ENCODE results near the gene CNTNAP5. TPM values are rescaled to one million over a fixed set of nuclear protein-coding genes. Genes with fewer than 3 reads are reported as not detected.

Gene CNTNAP5
- total and polyA plus RNA-seq, 2 of the 13 experiments (the other 11 are each of a cell fraction or from before 2014, with no cell fraction given) = not detected

DNA sequence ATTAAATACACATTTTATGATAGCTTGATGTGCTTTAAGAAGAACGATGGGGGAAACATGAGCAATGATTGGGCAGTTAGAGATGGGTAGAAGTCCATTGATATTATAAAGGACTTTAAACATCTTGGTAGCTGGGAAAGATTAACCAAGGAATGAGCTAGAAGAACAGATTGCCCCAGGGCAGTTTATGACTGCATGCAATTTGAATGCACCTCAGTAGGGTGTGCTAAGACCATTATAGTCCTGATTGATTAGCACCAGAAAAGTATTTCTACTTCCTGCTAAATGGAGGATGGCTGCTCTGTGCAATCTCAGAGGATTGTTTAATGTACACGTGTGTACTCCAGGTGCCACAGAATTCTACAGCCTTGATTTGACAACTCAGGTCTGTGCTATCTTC is 641.9 kb downstream of the CNTNAP5 start:
- intact Hi-C loops (cut with micrococcal nuclease; ENCODE audit: unreplicated experiment) = no loop called here
- no peaks in the 10 kb centered on the region for H3K4me1 ChIP-seq (ENCODE audit: insufficient read depth, low read length)
- no TSS peak for BruUV-seq (replicated peaks)
- in situ Hi-C loops (cut with HindIII; ENCODE audit: extremely low pct_ligation_motif_present, low pct_unique_long_range_greater_than_20kb) = no loop called here
- no peak overlapping the region for H2AFZ ChIP-seq (ENCODE audit: low read length)
- no peaks in the 10 kb centered on the region for H3K36me3 ChIP-seq (replicated peaks in 1 of 2; ENCODE audit: control insufficient read depth in 1 of 2, insufficient read depth in 2 of 2, low read length in 2 of 2)
- no peak overlapping the region for H3K27ac ChIP-seq (ENCODE audit: extremely low read length, insufficient read depth, low read length)
- no peaks in the 10 kb centered on the region for H3K27me3 ChIP-seq (ENCODE audit: control insufficient read depth in 1 of 2, insufficient read depth in 2 of 2, low read length in 2 of 2)
- H3K9me3 ChIP-seq (ENCODE audit: low read length) = no peaks in the 10 kb centered on the region
- no peak overlapping the region for H3K4me2 ChIP-seq (ENCODE audit: low read depth, low read length)
- H3K4me3 ChIP-seq (replicated peaks in 1 of 3; ENCODE audit: insufficient read depth in 1 of 3, low read depth in 2 of 3, low read length in 3 of 3) = no peak overlapping the region
- H3K9ac ChIP-seq (ENCODE audit: insufficient read depth, low read depth, low read length) = no peak overlapping the region
- CTCF ChIA-PET (ENCODE audit: low intra/inter-chr PET ratio, low total read pairs) = no interaction called here
- H3K79me2 ChIP-seq (ENCODE audit: insufficient read depth, low read length) = no peaks in the 10 kb centered on the region
- DNase-seq (ENCODE audit: low spot score) = no peak
- no peaks in the 10 kb centered on the region for H4K20me1 ChIP-seq (ENCODE audit: insufficient read depth, low read length)
- WGBS (ENCODE audit: low lambda C conversion rate) = 0% methylated on average over 2 of the region's 2 CpGs
- no peak for ATAC-seq
- FAIRE-seq = no peak
- no peak for TF ChIP-seq HMG20B (CRISPR knock-in tag; conservative IDR thresholded peaks at IDR 0.05)
- no peak for TF ChIP-seq FOXP1 (IDR thresholded peaks at IDR 0.05)
- TF ChIP-seq FOXP1 (CRISPR knock-in tag; IDR thresholded peaks at IDR 0.05) = no peak
- no peak for TF ChIP-seq ZNF644 (CRISPR knock-in tag; IDR thresholded peaks at IDR 0.05; ENCODE audit: low read depth)
- TF ChIP-seq, protein P1, sequence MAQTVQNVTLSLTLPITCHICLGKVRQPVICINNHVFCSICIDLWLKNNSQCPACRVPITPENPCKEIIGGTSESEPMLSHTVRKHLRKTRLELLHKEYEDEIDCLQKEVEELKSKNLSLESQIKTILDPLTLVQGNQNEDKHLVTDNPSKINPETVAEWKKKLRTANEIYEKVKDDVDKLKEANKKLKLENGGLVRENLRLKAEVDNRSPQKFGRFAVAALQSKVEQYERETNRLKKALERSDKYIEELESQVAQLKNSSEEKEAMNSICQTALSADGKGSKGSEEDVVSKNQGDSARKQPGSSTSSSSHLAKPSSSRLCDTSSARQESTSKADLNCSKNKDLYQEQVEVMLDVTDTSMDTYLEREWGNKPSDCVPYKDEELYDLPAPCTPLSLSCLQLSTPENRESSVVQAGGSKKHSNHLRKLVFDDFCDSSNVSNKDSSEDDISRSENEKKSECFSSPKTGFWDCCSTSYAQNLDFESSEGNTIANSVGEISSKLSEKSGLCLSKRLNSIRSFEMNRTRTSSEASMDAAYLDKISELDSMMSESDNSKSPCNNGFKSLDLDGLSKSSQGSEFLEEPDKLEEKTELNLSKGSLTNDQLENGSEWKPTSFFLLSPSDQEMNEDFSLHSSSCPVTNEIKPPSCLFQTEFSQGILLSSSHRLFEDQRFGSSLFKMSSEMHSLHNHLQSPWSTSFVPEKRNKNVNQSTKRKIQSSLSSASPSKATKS (CRISPR knock-in tag; IDR thresholded peaks at IDR 0.05) = no peak
- TF ChIP-seq SAFB2 (CRISPR knock-in tag; IDR thresholded peaks at IDR 0.05; ENCODE audit: borderline replicate concordance, low read depth) = no peak
- TF ChIP-seq SNAPC4 (CRISPR knock-in tag; IDR thresholded peaks at IDR 0.05) = no peak
- no peak for TF ChIP-seq ZNF552 (CRISPR knock-in tag; IDR thresholded peaks at IDR 0.05; ENCODE audit: borderline replicate concordance)
- no peak for TF ChIP-seq AGO2 (optimal IDR thresholded peaks at IDR 0.05; ENCODE audit: low read depth, low read length)
- TF ChIP-seq NR2C2 (CRISPR knock-in tag; IDR thresholded peaks at IDR 0.05; ENCODE audit: borderline replicate concordance) = no peak
- POLR2A ChIA-PET = no interaction called here
